Measurements from ENCODE around the gene SSTR4.

SSTR4 gene

GRCh38 chr20:23065266-23066201 is 30.4 kb downstream of the SSTR4 start:
- DNase-seq (ENCODE audit: low read depth in 2 of 2), result no peak

DNA sequence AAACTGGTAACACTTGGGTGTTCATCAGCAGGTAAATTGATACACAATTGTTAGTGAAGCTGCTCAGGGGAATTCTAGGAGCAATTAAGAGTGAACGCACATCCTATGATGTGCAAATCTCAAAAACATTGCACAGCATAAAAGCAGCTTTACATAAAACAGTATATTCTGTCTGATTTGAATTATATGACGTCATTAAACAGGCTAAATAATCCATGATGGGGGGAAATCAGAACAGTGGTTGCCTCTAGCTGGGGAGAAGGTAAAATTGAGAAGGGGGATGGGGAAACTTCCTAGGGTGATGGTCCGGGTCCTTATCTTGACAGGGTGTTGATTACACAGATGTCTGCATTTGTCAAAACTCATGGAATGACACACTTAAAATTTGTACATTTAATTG is 31.7 kb downstream of the SSTR4 start:
- no peak for DNase-seq (ENCODE audit: low read depth in 2 of 2)

DNA sequence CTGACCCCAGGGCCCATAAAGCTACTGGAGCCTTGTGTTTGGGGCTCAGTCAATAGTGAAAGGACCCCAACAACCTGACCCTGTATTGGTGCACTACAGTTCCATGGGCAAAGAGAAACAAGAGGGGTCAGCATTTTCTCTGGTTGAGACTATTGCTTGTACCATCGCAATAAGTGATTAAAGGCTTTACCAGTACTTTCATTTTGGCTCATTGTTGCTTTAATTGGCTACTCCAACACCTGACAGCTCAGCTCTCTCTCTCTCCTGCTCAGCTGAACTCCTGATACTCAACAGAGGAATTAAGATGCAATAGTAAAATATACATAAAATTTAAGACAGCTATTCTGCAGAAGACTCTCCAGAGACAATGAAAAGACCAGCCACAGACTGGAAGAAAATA is 33.2 kb downstream of the SSTR4 start:
- no peak for DNase-seq (ENCODE audit: low read depth in 2 of 2)

- no peak for DNase-seq (ENCODE audit: low read depth in 2 of 2)
Observed at GRCh38 chr20:23069108-23069507, 34.0 kb downstream of the SSTR4 start.

DNA sequence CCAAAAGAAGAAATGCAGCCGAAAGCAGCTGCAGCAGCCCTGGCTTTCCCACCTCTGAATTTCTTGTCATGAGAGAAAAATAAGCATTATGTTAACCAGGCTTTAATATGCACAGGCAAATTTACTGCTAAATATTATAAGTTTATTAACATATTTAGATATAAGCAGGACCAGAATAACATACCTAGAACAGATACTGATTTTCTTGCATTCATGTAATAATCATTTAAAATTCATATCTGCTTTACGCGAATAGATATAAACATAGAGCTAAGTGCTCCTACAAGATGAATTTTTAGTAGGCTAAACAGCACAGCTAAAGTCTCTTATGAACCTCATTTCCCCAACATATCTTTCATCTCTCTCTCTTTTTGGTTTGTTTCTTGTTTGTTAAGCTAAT is 36.3 kb downstream of the SSTR4 start:
- no peak for DNase-seq (ENCODE audit: low read depth in 2 of 2)

- DNase-seq (ENCODE audit: low read depth in 2 of 2), result no peak
Observed at GRCh38 chr20:23071996-23072395, 36.9 kb downstream of the SSTR4 start.

- DNase-seq (ENCODE audit: low read depth in 2 of 2), result no peak
Observed at GRCh38 chr20:23072892-23073586, 37.9 kb downstream of the SSTR4 start.

DNA sequence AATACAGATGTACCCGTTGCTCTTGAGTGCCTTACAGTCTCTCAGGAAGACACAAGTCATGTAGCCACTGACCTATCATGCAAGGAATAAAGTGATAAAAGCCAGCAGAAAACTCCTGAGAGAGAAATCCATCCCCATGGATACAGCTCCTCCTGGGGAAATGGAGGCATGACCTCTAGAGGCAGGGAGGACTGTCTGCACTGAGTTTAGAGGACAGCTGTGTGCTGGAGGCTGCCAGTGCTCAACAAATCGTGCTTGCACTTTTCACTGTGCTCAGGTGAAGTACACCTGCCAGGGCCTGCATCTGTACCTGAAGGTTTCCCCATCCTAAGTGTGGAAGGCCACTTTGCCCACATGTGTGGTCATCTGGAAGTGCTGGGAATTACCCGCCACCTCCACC is 38.9 kb downstream of the SSTR4 start:
- no peak for DNase-seq (ENCODE audit: low read depth in 2 of 2)

- DNase-seq (ENCODE audit: low read depth in 2 of 2), result no peak
Observed at GRCh38 chr20:23077277-23077676, 42.2 kb downstream of the SSTR4 start.

GRCh38 chr20:23078351-23079015 is 43.4 kb downstream of the SSTR4 start:
- no peak for DNase-seq (ENCODE audit: low read depth in 2 of 2)

DNA sequence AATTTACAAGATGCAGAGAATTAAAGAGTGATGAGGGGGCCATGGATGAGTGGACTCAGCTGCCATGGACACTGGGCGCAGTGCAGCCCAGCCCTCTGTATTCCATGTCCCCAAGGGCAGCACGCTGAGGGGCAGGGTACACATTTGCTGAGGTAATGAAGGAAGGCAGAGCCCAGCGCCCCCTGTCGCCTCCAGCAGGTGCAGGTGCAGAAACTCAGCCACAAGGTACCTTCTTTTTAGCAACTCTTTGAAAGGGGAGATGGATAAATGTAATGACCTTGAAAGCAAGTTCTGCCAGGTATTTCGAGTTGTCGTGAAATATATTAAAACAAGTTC is 43.9 kb downstream of the SSTR4 start:
- DNase-seq (ENCODE audit: low read depth in 2 of 2), result no peak

GRCh38 chr20:23079926-23080325 is 44.8 kb downstream of the SSTR4 start:
- no peak for DNase-seq (ENCODE audit: low read depth in 2 of 2)

GRCh38 chr20:23080521-23080920 is 45.4 kb downstream of the SSTR4 start:
- no peak for DNase-seq (ENCODE audit: low read depth in 2 of 2)

DNA sequence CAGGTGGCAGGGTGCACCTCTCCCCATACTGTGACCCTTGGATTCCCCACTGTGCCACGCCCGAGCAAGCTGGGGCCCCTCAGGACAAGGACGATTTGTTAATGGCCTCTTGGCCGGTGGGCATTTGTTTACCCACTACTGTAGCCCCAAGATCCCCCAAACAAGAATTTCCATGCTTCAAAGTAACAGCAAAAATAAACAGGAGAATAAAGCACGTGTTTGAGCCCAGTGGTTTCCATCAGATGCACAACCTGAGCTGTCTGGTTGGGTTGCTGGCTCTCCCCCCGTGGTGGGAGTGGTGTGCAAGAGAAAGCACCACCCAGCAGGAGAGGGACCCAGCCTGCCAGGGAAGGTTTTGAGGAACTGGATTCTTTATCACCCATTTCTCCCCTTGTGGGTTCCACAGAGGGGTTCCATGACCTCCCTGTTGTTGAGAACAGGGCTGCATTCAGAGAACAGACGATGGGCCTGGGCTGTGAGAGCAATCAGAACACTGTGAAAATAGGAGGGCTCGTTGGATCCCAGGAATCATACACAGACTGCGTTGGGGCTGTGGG is 46.2 kb downstream of the SSTR4 start:
- no peak for DNase-seq (ENCODE audit: low read depth in 2 of 2)

DNA sequence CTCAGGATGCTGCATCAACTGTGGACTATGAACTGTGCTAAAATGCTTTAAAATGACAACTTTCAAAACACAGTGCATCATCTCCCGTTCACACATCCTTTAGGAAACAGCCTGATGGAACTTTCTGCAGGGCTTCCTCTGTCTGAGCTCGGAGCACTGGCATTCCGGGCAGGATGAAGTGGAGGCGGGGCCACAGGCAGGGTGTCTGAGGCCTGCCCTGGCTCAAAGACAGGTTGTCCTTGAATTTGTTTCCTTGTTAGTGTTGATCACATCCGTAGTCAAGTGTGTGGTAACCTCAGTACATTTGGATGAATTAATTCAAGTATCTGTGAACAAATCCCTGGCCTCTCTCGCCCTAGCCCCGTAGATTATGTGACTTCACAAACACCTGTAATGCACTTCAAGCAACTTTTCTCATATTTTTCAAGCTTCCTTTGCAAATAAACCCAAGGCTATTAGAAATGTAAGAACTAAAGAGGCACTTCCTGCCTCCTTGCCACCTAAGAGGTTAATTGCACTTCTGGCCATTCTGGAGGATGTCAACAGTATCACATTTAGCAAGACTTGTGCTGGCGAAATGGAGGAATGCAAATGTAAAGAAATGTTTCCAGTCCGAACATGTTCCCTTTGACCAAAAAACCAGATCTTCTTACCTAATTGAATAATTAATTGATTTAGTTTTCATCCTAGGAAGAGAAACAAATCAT is 47.9 kb downstream of the SSTR4 start:
- DNase-seq (ENCODE audit: low read depth in 2 of 2), result no peak

- DNase-seq (ENCODE audit: low read depth in 2 of 2), result no peak
Observed at GRCh38 chr20:23083553-23084220, 48.6 kb downstream of the SSTR4 start.

DNA sequence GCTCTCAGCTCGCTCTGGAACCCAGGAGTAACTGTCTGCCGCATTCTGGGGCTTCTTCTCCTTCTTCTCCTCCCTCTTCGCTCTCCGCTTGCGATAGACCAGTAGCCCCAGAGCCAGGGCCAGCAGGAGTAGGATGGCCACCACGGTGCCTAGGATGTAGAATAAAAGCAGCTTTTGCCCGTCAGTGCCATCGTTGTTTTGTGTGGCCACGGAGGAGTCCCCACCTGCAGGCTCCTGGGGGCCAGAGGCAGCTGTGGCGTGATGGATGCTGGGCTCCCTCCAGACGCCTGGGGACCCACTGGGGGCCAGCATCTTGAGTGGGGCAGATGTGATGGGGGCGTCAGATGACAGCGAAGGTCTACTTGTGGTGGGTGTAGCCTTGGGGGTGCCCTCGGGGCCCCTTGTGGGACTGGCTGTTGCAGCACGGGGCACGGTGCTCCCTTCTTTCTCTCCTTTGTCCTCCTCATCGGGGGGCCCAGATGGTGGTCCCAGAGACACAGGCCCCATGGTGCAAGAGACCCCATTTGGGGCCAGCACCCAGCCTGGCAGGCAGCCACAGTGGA is 49.3 kb downstream of the SSTR4 start:
- DNase-seq (ENCODE audit: low read depth in 2 of 2), result no peak

DNA sequence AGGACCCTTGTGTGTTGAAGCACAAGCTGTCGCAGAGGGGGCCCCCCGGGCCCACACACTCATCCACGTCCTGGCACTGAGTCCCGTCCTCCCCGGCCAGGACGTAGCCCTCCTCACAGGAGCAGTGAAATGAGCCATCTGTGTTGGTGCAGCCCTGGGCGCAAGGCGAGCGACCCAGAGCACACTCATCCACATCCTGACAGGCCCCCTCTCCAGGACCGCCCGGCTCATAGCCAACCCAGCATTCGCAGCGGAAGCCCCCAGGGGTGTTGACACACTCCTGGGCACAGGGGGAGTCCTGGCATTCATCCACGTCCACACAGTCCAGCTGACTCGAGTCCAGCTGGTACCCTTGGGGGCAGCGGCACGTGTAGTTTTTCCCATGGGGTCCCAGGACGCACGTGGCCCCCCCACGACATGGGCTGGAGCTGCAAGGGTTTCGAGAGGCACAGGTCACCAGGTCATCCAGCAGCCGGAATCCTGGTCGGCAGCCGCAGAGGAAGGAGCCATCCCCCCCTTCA is 49.8 kb downstream of the SSTR4 start:
- DNase-seq (ENCODE audit: low read depth in 2 of 2), result no peak

- DNase-seq (ENCODE audit: low read depth in 2 of 2), result no peak
Observed at GRCh38 chr20:23085436-23086055, 50.4 kb downstream of the SSTR4 start.

GRCh38 chr20:23086056-23086566 is 51.0 kb downstream of the SSTR4 start, which contains the start of gene CD93:
Gene CD93, minus strand, starts transcription at chr20:23086324. Its CDS starts 132 bp downstream, at chr20:23086192.
- DNase-seq (ENCODE audit: low read depth in 2 of 2), result peak in 1 of 2 donors; percentile 26

All from stimulated activated CD4-positive, alpha-beta T cell treated with anti-CD3 and anti-CD28 coated beads, Interleukin-15, amount 100 ng/mL, for 48 hours (primary cell).